Spleen (tissue), 7 donors: Measurements from ENCODE around the gene EXOC3L1.

Source experiments
- POLR2A ChIP-seq, 3 donors: fragments of 450-650 bp; IDR thresholded peaks; one replicate each; pipeline ENCODE4 v1.5.1; 2017; ENCODE audit warnings: antibody characterized with exemption in 3 of 3, mild to moderate bottlenecking in 1 of 3
- POLR2AphosphoS5 ChIP-seq, 3 donors: sonication (generic); formaldehyde crosslinking; IDR thresholded peaks; one replicate each; pipeline ENCODE4 v1.5.1; 2017; ENCODE audit warnings: antibody characterized with exemption in 3 of 3
- TF ChIP-seq, protein P1 (sequence below), 11 experiments: fragments of 200-600 bp in 7 of 11; fragments of 450-650 bp in 4 of 11; sonication (generic) in 4 of 11; IDR thresholded peaks in 8 of 11; conservative IDR thresholded peaks in 3 of 11; 1 replicate in 7 of 11; 2 replicates in 4 of 11; pipeline versions ENCODE4 v1.4.0 to v1.8.0; 2016 to 2021; ENCODE audit warnings: antibody characterized with exemption in 11 of 11, inconsistent platforms in 4 of 11, mild to moderate bottlenecking in 1 of 11
- donor health status: DM: no; HTN: no; CAD: no; lungs with moderate emphysema.
- donor health status: DM: no; HTN: no; CAD: no.
- donor health status: DM: no; HTN: no; CAD: no.

DNA sequence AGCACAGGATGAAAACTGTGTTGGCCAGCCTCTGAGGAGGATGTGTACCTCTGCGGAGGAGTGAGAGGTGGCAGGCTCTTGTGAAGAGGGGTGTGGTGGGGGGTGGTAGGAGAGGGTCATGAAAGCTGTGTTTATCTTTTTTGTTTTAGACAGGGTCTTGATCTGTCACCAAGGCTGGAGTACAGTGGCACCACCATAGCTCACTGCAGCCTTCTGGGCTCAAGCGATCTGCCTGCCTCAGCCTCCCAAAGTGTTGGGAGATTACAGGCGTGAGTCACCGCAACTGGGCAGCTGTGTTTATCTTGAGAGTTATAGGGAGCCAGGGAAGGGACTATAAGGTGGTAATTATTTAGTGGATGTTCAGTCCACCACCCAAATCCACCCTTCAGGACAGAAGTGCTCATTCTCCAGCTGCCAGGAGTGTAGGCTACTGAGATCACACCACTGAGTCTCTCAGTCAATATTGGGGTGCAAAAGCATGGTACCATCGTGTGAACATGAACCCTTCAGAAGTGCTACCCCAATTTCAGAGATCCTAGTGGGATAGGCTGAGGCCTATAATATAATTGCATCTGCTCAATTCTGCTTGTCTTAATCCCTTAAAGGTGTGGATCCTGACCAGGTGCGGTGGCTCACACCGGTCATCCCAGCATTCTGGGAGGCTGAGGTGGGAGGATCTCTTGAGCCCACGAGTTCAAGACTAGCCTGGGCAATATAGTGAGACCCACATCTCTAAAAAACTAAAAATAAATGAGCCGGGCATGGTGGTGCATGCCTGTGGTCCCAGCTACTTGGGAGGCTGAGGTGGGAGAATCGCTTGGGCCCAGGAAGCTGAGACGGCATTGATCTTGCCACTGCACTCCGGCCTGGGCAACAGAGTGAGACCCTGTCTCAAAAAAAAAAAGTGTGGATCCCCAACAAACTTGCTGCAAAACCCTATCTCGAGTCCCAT lies 788 bp upstream of the EXOC3L1 start:
- TF ChIP-seq POLR2A (IDR thresholded peaks at IDR 0.05) = no peak
- TF ChIP-seq, protein P1, sequence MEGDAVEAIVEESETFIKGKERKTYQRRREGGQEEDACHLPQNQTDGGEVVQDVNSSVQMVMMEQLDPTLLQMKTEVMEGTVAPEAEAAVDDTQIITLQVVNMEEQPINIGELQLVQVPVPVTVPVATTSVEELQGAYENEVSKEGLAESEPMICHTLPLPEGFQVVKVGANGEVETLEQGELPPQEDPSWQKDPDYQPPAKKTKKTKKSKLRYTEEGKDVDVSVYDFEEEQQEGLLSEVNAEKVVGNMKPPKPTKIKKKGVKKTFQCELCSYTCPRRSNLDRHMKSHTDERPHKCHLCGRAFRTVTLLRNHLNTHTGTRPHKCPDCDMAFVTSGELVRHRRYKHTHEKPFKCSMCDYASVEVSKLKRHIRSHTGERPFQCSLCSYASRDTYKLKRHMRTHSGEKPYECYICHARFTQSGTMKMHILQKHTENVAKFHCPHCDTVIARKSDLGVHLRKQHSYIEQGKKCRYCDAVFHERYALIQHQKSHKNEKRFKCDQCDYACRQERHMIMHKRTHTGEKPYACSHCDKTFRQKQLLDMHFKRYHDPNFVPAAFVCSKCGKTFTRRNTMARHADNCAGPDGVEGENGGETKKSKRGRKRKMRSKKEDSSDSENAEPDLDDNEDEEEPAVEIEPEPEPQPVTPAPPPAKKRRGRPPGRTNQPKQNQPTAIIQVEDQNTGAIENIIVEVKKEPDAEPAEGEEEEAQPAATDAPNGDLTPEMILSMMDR (IDR thresholded peaks at IDR 0.05 in 8 of 11, conservative IDR thresholded peaks at IDR 0.05 in 3 of 11) = no peak
- TF ChIP-seq POLR2AphosphoS5 (IDR thresholded peaks at IDR 0.05) = no peak
